Spleen (tissue), 11 donors: Measurements from ENCODE around the gene SPTBN1. TPM values are rescaled to one million over a fixed set of nuclear protein-coding genes. Genes with fewer than 3 reads are reported as not detected.

ENCODE experiments used
- DNase-seq: peaks from one replicate; pipeline ENCODE4 v3.0.0-alpha.2; 2020
- H3K27ac ChIP-seq, 8 donors: fragments of 200-600 bp; sonication (generic) in 7 of 8; 1 replicate in 4 of 8; 2 replicates in 4 of 8; pipeline versions ENCODE4 v1.5.0 to v1.8.0; 2016 to 2021; ENCODE audit warnings: inconsistent platforms in 4 of 8, mild to moderate bottlenecking in 4 of 8, moderate library complexity in 1 of 8
- H3K27me3 ChIP-seq, 7 donors: fragments of 200-600 bp; sonication (generic) in 6 of 7; replicated peaks in 1 of 7; 1 replicate in 4 of 7; 2 replicates in 3 of 7; pipeline versions ENCODE4 v1.5.0 to v1.8.0; 2016 to 2021; ENCODE audit warnings: inconsistent platforms in 3 of 7, mild to moderate bottlenecking in 1 of 7
- H3K36me3 ChIP-seq, 6 donors: fragments of 200-600 bp; sonication (generic) in 5 of 6; 1 replicate in 4 of 6; 2 replicates in 2 of 6; pipeline versions ENCODE4 v1.5.0 to v1.8.0; 2016 to 2021; ENCODE audit warnings: inconsistent platforms in 2 of 6
- H3K4me1 ChIP-seq, 6 donors: fragments of 200-600 bp; sonication (generic) in 5 of 6; 1 replicate in 3 of 6; 2 replicates in 3 of 6; pipeline versions ENCODE4 v1.5.0 to v1.8.0; 2016 to 2021; ENCODE audit warnings: inconsistent platforms in 3 of 6
- H3K4me3 ChIP-seq, 8 donors: fragments of 200-600 bp; sonication (generic) in 7 of 8; 1 replicate in 4 of 8; 2 replicates in 4 of 8; pipeline versions ENCODE4 v1.5.0 to v1.8.0; 2016 to 2021; ENCODE audit warnings: inconsistent platforms in 4 of 8, mild to moderate bottlenecking in 4 of 8, moderate library complexity in 2 of 8
- H3K9me3 ChIP-seq, 8 donors: fragments of 200-600 bp; sonication (generic) in 7 of 8; 1 replicate in 4 of 8; 2 replicates in 4 of 8; pipeline versions ENCODE4 v1.5.0 to v1.8.0; 2016 to 2021; ENCODE audit warnings: inconsistent platforms in 4 of 8
- CTCF ChIP-seq, 11 experiments: fragments of 200-600 bp in 7 of 11; fragments of 450-650 bp in 4 of 11; sonication (generic) in 4 of 11; IDR thresholded peaks in 8 of 11; conservative IDR thresholded peaks in 3 of 11; 1 replicate in 7 of 11; 2 replicates in 4 of 11; pipeline versions ENCODE4 v1.4.0 to v1.8.0; 2016 to 2021; ENCODE audit warnings: antibody characterized with exemption in 11 of 11, inconsistent platforms in 4 of 11, mild to moderate bottlenecking in 1 of 11
- POLR2A ChIP-seq, 3 donors: fragments of 450-650 bp; IDR thresholded peaks; one replicate each; pipeline ENCODE4 v1.5.1; 2017; ENCODE audit warnings: antibody characterized with exemption in 3 of 3, mild to moderate bottlenecking in 1 of 3
- POLR2AphosphoS5 ChIP-seq, 3 donors: sonication (generic); formaldehyde crosslinking; IDR thresholded peaks; one replicate each; pipeline ENCODE4 v1.5.1; 2017; ENCODE audit warnings: antibody characterized with exemption in 3 of 3
- WGBS, 5 donors: extraction: QIAGEN DNeasy Blood & Tissue Kit in 3 of 5; methylation state at CpG; one replicate each; pipeline versions ENCODE4 v1.1.5 to v1.1.7; 2013 to 2018; 5-methylcytosine and 5-hydroxymethylcytosine counted together
- intact Hi-C: fragments of 100-400 bp; cut with DNase I; formaldehyde crosslinking; loops from one replicate; pipeline ENCODE4 v1.15.0; 2023; ENCODE audit warnings: low total_unique reads
- polyA plus RNA-seq, 3 donors: library from polyadenylated mRNA; stranded (reverse); fragments of 200-250 nt; gene quantifications; one replicate each; pipeline ENCODE4 v1.2.1, GENCODE V29; 2013
- total RNA-seq, 7 donors: library from RNA; depleted of rRNA in 3 of 7; stranded (reverse); fragments of >200 nt in 3 of 7; fragmentation: NEBNext Ultra II Directional in 4 of 7; extraction: Animal tissue kit (Norgen Biotek cat#: 25700) in 4 of 7; gene quantifications; one replicate each; pipeline versions ENCODE4 v1.1.0 to v1.2.1, GENCODE V29; 2016 to 2021
- donor health status: healthy with polysubstance abuse.
- donor health status: DM: no; HTN: no; CAD: no; lungs with moderate emphysema.
- donor health status: DM: no; HTN: no; CAD: no.
- donor health status: Bipolar disorder and iron deficiency.
- donor health status: healthy.
- donor health status: DM: no; HTN: no; CAD: no.
- donor health status: DM: yes; HTN: yes; CAD: no.

SPTBN1 gene
- total and polyA plus RNA-seq, 10 donors, result 32.7 to 352 (median 269) TPM

- H3K27ac ChIP-seq, result peak overlapping the region in 4 of 8 donors; percentile 26 to 83 (median 38)
- H3K4me3 ChIP-seq, result no peak overlapping the region
- intact Hi-C loops, result no loop called here
- peaks cover 59 to 100% (median 93%) of the 10 kb centered on the region in 6 donors for H3K4me1 ChIP-seq
- TF ChIP-seq CTCF (IDR thresholded peaks at IDR 0.05 in 8 of 11, conservative IDR thresholded peaks at IDR 0.05 in 3 of 11) (no peak), POLR2A (IDR thresholded peaks at IDR 0.05) (no peak), POLR2AphosphoS5 (IDR thresholded peaks at IDR 0.05) (no peak)
- 76 to 90% (median 82%) methylated on average over 4 of the region's 4 CpGs for WGBS, 5 donors
- H3K9me3 ChIP-seq, result no peaks in the 10 kb centered on the region
- peaks cover 0 to 9% (median 0%) of the 10 kb centered on the region in 6 donors for H3K36me3 ChIP-seq
- H3K27me3 ChIP-seq, result no peaks in the 10 kb centered on the region
- no peak for DNase-seq
These were observed 137.1 kb downstream of the SPTBN1 start for GRCh38 chr2:54593249-54593648.

- no peak for TF ChIP-seq CTCF (IDR thresholded peaks at IDR 0.05 in 8 of 11, conservative IDR thresholded peaks at IDR 0.05 in 3 of 11)
- TF ChIP-seq POLR2A (IDR thresholded peaks at IDR 0.05), result no peak
- TF ChIP-seq POLR2AphosphoS5 (IDR thresholded peaks at IDR 0.05), result no peak
- Histone ChIP-seq H3K36me3 (peaks cover 0 to 17% (median 2%) of the 10 kb centered on the region in 6 donors), H3K27me3 (no peaks in the 10 kb centered on the region), H3K27ac (peak overlapping the region in 3 of 8 donors; percentile 74 to 83 (median 76)), H3K9me3 (no peaks in the 10 kb centered on the region), H3K4me1 (peaks cover 56 to 100% (median 92%) of the 10 kb centered on the region in 6 donors), H3K4me3 (no peak overlapping the region)
- DNase-seq, result no peak
- 71 to 79% (median 76%) methylated on average over 4 of the region's 4 CpGs for WGBS, 5 donors
- intact Hi-C loops, result no loop called here
These were observed 137.9 kb downstream of the SPTBN1 start for GRCh38 chr2:54594048-54594447.

- TF ChIP-seq POLR2A (IDR thresholded peaks at IDR 0.05), result no peak
- TF ChIP-seq POLR2AphosphoS5 (IDR thresholded peaks at IDR 0.05), result peak in 1 of 3 donors; percentile 54
- WGBS, 5 donors, result 91 to 96% (median 93%) methylated on average over 12 to 13 of the region's 13 CpGs
- Histone ChIP-seq H3K9me3 (no peaks in the 10 kb centered on the region), H3K27ac (peak overlapping the region in 6 of 8 donors; percentile 22 to 83 (median 75)), H3K36me3 (peaks cover 0 to 29% (median 10%) of the 10 kb centered on the region in 6 donors), H3K4me3 (no peak overlapping the region), H3K27me3 (no peaks in the 10 kb centered on the region), H3K4me1 (peaks cover 49 to 100% (median 86%) of the 10 kb centered on the region in 6 donors)
- intact Hi-C loops, result no loop called here
- no peak for DNase-seq
These were observed 139.2 kb downstream of the SPTBN1 start for GRCh38 chr2:54595161-54595803.

- intact Hi-C loops, result no loop called here
- Histone ChIP-seq H3K9me3 (no peaks in the 10 kb centered on the region), H3K36me3 (peaks cover 0 to 31% (median 10%) of the 10 kb centered on the region in 6 donors), H3K27ac (peak overlapping the region; percentile 48 to 83 (median 74)), H3K27me3 (no peaks in the 10 kb centered on the region), H3K4me3 (peak overlapping the region in 1 of 8 donors; percentile 8), H3K4me1 (peaks cover 49 to 100% (median 84%) of the 10 kb centered on the region in 6 donors)
- no peak for DNase-seq
- WGBS, 5 donors, result 31 to 38% (median 34%) methylated on average over 14 to 15 of the region's 15 CpGs
- no peak for TF ChIP-seq POLR2A (IDR thresholded peaks at IDR 0.05)
- no peak for TF ChIP-seq POLR2AphosphoS5 (IDR thresholded peaks at IDR 0.05)
- no peak for TF ChIP-seq CTCF (IDR thresholded peaks at IDR 0.05 in 8 of 11, conservative IDR thresholded peaks at IDR 0.05 in 3 of 11)
These were observed 140.1 kb downstream of the SPTBN1 start for GRCh38 chr2:54595999-54596902.
